CD4-positive, alpha-beta T cell treated with Interleukin-1 beta for 1 hour (primary cell): Measurements from ENCODE around the gene ENPP5.

ENCODE experiments used
- DNase-seq, 2 donors: peaks; one replicate each; pipeline ENCODE4 v3.0.0-alpha.2; 2020 to 2022

ENPP5 gene, protein sequence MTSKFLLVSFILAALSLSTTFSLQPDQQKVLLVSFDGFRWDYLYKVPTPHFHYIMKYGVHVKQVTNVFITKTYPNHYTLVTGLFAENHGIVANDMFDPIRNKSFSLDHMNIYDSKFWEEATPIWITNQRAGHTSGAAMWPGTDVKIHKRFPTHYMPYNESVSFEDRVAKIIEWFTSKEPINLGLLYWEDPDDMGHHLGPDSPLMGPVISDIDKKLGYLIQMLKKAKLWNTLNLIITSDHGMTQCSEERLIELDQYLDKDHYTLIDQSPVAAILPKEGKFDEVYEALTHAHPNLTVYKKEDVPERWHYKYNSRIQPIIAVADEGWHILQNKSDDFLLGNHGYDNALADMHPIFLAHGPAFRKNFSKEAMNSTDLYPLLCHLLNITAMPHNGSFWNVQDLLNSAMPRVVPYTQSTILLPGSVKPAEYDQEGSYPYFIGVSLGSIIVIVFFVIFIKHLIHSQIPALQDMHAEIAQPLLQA

DNA sequence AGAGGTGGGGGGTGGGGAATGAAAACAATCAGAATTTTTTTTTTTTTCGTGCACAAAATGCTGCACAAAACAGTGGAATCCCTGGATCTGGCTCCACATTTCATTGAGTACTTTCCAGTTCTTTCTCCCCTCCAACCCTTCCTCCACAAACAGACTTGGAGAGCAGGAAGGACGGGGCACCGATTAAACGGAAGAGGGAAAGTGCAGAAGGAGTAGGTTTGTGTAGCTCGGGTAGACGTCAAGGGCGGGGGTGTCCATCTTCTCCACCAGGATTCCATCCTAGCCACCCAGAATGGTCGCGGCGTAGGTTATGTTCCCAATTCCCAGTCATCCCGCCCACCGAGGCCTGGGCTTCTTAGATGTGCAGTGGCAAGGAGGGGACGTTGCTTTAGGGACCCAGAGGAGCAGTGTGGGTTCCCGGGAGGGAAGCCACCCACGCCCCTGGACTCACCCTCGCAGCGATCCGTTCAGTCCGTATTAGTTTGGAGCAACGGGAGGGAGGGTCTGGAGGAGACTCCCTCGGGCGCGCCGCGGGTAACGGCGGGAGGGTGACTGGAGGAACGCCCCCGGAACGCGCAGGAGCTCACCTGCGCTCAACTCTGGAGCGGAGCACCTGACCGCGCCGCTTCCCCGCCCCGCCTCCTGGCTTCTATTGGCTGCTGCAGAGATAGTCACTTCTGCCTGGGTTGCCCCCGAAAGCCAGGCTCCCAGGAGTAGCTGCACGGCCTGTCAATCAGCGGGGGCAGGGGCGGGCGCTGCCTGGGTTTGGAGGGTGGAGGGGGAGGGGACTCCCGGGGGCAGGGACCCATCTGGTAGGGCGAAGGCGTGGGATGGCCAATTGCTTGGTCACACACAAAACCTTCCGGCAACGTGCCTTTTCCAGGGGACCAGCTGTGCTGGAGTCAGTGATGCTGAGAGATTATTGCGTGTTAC is at the start of gene ENPP5:
ENPP5 (minus strand) TSS at position 624 of the 933 bp plus-strand sequence. CDS start 2,718 bp downstream, outside the sequence.
- peak; percentile 74 to 77 for DNase-seq

DNA sequence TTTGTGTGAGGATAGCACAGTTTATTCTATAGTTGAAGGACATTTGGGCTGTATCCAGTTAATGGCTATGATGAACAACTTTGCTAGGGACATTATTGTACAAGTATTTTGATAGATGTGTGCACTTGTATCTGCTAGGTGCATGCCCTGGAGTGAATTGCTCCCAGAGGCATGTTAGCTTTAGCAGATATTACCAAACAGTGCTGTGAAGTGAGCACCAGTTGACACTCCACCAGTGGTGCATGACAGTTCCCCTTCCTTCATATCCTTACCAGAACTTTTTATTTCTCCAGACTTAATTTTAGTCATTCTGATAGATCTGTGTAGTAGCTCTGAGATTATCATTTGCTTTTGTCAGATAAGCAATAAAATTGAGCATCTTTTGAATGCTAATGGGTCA is 48.9 kb upstream of the ENPP5 start:
- no peak for DNase-seq

GRCh38 chr6:46218457-46218856 is 47.7 kb upstream of the ENPP5 start:
- no peak for DNase-seq

GRCh38 chr6:46217671-46218131 is 46.9 kb upstream of the ENPP5 start:
- DNase-seq: no peak

GRCh38 chr6:46216879-46217278 is 46.1 kb upstream of the ENPP5 start:
- no peak for DNase-seq

DNA sequence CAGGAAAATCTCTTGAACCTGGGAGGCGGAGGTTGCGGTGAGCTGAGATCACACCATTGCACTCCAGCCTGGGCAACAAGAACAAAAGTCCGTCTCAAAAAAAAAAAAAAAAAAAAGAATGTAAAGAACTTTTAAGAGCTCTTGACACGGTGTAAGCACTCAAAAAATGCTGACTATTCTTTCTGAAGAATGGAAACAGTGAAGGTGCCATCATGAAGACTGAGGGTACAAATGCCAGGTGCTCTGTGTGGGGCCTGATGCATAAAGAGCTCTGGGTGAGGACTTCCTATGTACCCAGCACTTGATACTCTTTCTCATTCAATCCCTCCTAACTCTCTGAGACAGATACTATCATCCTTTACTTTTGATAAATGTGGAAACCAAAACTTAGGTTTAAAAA is 45.0 kb upstream of the ENPP5 start:
- DNase-seq: no peak

DNA sequence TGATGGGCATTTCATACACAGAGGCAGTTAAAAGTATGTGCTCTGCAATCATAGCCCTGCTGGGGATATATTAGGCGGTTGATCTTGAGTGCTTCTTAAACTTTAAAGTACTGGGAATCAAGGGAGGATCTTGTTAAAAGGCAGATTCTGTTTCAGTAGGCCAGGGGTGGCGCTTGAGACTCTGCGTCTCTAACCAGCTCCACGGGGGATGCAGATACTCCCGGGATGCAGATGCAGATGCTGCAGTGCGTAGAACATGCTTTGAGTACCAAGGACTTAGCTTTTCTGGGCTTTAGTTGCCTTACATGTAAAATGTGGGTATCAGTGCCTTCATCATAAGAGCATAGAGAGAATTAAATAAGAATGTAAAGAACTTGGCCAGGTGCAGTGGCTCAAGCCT is 44.4 kb upstream of the ENPP5 start:
- no peak for DNase-seq

- no peak for DNase-seq
Observed at GRCh38 chr6:46211917-46212316, 41.1 kb upstream of the ENPP5 start.

- DNase-seq: no peak
Observed at GRCh38 chr6:46210294-46210693, 39.5 kb upstream of the ENPP5 start.

DNA sequence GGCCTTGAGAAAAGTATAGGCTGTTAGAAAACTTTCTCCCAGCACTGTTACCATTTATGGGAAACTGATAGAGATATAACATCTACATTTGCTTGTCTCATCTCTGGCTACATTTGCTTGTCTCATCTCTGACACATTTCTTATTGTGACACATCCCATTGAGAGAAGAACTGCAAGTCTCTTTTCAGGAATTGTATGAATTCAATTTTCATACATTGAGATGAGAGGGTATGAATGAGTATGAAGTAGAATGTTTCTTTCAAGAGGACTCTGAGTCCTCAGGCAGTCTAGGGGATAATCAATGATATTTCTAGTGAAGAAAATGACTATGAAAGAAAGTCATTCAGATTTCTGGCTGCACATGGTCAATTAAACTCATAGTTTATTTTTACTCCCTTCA is 37.5 kb upstream of the ENPP5 start:
- DNase-seq: no peak

DNA sequence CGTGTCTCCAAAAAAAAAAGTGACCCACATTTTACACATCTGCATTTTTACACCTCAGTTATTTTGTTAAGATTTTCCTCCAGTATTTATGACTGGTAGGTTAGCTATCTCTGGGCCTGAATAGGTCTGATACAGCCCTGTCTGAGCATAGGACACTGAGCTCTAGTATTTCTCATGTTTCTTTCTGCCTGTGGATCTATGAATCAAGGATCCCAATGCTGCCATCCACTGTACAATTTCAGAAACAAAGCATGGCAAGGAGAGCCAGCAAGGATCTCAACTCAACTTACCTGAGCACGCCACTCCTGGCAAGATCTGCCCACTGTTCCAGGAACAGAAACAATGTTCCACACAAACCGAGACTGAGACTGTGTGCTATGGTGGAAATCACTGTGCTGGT is 36.4 kb upstream of the ENPP5 start:
- DNase-seq: no peak

DNA sequence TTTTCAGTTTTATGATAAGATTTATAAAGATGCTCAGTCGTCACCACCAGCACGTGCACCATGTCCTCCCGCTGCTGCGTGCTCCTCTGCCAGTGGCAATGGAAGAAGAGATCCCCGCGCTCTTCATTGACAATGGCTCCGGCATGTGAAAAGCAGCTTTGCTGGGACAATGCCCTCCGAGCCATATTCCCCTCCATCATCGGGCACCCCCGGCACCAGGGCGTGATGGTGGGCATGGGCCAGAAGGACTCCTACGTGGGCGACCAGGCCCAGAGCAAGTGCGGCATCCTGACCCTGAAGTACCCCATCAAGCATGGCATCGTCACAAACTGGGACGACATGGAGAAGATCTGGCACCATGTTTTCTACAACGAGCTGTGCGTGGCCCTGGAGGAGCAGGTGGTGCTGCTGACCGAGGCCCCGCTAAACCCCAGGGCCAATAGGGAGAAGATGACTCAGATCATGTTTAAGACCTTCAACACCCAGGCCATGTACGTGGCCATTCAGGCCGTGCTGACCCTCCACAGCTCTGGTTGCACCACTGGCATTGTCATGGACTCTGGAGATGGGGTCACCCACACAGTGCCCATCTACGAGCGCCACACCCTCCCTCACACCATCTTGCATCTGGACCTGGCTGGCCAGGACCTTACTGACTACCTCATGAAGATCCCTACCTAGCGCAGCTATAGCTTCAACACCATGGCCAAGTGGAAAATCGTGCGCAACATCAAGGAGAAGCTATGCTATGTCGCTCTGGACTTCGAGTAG is 34.3 kb upstream of the ENPP5 start:
- DNase-seq: no peak

GRCh38 chr6:46203391-46204177 is 32.8 kb upstream of the ENPP5 start:
- no peak for DNase-seq

DNA sequence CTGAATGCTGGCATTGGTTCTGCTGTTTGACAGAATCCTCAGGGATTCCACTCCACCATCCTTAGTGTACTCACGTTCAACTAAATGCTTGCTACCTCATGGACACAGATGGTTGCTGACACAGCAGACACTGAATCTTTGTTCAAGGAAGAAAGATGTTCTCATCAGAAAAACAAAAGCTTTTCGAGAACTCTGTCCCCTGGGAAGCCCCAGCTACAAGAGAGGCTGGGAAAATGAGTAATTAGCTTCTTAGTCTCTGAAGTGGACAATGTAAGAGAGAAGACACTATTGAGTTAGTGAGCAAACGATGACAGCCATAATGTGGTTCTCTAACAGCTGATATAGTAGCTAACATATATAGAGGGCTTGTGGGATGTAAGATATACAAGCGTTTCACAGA is 30.9 kb upstream of the ENPP5 start:
- DNase-seq: no peak

DNA sequence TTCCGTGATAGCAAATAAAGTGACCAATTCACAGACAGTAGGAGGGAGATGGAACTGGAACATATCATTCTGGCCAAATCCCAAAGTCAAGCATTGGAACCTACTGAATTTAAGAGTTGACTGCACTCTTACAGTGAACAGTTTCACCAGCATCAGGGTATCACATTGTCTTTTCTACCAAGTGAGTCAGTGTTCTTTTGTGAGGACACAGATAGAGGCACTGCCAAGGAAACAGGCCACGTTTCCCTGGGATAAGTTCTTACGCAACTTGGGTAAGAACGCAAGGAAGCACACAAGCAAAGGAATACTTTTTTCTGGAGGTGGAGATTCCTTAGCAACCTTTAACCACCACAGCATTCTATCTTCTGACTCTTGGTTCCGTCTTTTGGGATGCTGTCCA is 28.6 kb upstream of the ENPP5 start:
- DNase-seq: no peak

DNA sequence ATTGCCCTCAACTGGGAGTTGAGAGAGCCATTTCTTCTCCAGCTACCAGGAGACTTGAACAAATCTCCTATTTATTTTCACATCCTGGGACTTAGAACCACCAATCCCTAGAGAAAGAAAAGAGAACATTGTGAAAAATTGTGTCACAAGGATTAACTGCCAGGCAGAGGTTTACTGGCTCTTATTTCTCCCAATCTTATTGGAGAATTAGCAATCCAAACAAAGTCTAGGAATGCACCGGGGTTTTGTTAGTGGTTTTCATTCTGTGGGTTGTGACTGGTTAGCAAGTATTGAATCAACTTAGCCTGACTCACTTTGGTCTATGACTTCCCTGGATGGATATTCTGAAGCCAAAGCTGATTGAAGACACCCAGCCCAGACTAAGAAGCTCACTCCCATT is 21.2 kb upstream of the ENPP5 start:
- DNase-seq: no peak

GRCh38 chr6:46190889-46191288 is 20.1 kb upstream of the ENPP5 start:
- DNase-seq: no peak

DNA sequence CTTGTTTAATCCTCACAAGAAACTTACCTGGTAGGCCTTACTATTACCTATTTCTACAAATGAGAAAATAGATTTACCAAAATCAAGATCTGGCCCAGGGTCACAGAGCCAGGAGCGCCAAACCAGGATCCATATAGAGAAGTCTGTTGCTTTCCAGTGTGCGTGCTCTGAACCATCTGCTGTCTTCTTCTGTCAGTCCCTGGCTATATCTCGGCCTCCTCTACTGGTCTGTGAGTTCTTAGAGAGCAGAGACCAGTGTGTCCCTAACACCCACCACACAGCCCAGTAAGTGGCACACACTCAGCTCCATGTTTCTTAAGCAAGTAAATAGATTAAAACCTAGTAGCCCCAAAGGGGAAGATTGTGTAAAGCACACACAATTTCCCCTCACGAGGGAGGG is 18.9 kb upstream of the ENPP5 start:
- DNase-seq: no peak

- DNase-seq: no peak
Observed at GRCh38 chr6:46186583-46186982, 15.8 kb upstream of the ENPP5 start.

- no peak for DNase-seq
Observed at GRCh38 chr6:46184114-46184513, 13.3 kb upstream of the ENPP5 start.

- no peak for DNase-seq
Observed at GRCh38 chr6:46175976-46176375, 5.2 kb upstream of the ENPP5 start.

DNA sequence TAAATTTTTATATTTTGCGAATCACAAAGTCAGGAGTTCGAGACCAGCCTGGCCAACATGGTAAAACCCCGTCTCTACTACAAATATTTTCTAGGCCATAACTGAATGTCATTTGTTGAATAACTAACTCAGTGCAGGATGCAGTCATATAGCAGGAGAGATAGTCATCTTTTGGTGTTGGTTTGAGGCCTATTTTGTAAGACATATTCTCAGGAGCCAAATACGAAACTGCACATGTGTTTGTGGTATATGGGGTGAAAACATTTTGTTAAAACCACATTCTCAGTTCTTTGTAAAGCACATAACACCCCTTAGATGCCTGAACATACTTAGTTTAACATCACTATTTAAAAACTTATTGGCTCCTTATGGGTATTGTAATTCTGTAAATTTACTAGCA is 4.7 kb upstream of the ENPP5 start:
- DNase-seq: peak in 1 of 2 donors; percentile 48
